ENCODE results near the gene CCND2. TPM values are rescaled to one million over a fixed set of nuclear protein-coding genes. Genes with fewer than 3 reads are reported as not detected.

Gene CCND2
- total RNA-seq (2022) (62.2 and 70.9 TPM in 2 replicates), Bru-seq, nascent RNA (percentile 91 among the genes with signal in this experiment), BruChase-seq, experiment 1, labeled RNA remaining after a 6-hour chase (percentile 100 among the genes with signal in this experiment), BruChase-seq, experiment 2, labeled RNA remaining after a 2-hour chase (percentile 99 among the genes with signal in this experiment)
- long read RNA-seq, full-length matches to known transcripts = 130 of 180 reads
- long read RNA-seq, partial matches to known transcripts = 47 of 180 reads
- long read RNA-seq, other reads (novel, unspliced or antisense) = 3 of 180 reads

GRCh38 chr12:4273652-4274395, at the start of gene CCND2:
Gene CCND2, plus strand, starts transcription at chr12:4273762. Its CDS starts 279 bp downstream, at chr12:4274041.
- CTCF ChIA-PET = interaction anchor here (0.6 to 6.7 kb wide), 3 partner anchors 235 to 388 kb away, joined by 4 to 136 read pairs (median 19); no protein-coding TSS in a partner anchor
- POLR2A ChIA-PET = interaction anchor here (0.6 to 2.0 kb wide), 8 partner anchors 35 to 1403 kb away, joined by 3 to 5 read pairs (median 3); no protein-coding TSS in a partner anchor
- TSS peak; percentile 69 for BruUV-seq (replicated peaks)
- Mint-ChIP-seq H3K36me3 (ENCODE audit: insufficient read depth, unreplicated experiment) (peaks cover 39% of the 10 kb centered on the region), H3K9me3 (ENCODE audit: unreplicated experiment) (no peaks in the 10 kb centered on the region), H3K27me3 (ENCODE audit: insufficient read depth, unreplicated experiment) (peaks cover 69% of the 10 kb centered on the region), H3K27ac (ENCODE audit: low read depth, unreplicated experiment) (peak within 1 kb of the TSS; percentile 37), H3K4me3 (ENCODE audit: unreplicated experiment) (peak within 1 kb of the TSS; percentile 79), H3K4me1 (ENCODE audit: insufficient read depth, unreplicated experiment) (peaks cover 19% of the 10 kb centered on the region)
- DNase-seq (ENCODE audit: unreplicated experiment) = peak; percentile 77
- TF ChIP-seq CTCF (IDR thresholded peaks at IDR 0.05; ENCODE audit: unreplicated experiment) = no peak
- intact Hi-C loops (cut with micrococcal nuclease) = no loop called here

- no peak overlapping the region for H3K4me3 Mint-ChIP-seq (ENCODE audit: unreplicated experiment)
- intact Hi-C loops (cut with micrococcal nuclease) = no loop called here
- ChIA-PET POLR2A (no interaction called here), CTCF (no interaction called here)
- no TSS peak for BruUV-seq (replicated peaks)
- no peak overlapping the region for H3K27ac Mint-ChIP-seq (ENCODE audit: low read depth, unreplicated experiment)
- H3K4me1 Mint-ChIP-seq (ENCODE audit: insufficient read depth, unreplicated experiment) = no peaks in the 10 kb centered on the region
- no peak for DNase-seq (ENCODE audit: unreplicated experiment)
- H3K36me3 Mint-ChIP-seq (ENCODE audit: insufficient read depth, unreplicated experiment) = no peaks in the 10 kb centered on the region
- no peaks in the 10 kb centered on the region for H3K9me3 Mint-ChIP-seq (ENCODE audit: unreplicated experiment)
- H3K27me3 Mint-ChIP-seq (ENCODE audit: insufficient read depth, unreplicated experiment) = peaks cover 56% of the 10 kb centered on the region
- no peak for TF ChIP-seq CTCF (IDR thresholded peaks at IDR 0.05; ENCODE audit: unreplicated experiment)
Measured at GRCh38 chr12:4224206-4224889, 49.2 kb upstream of the CCND2 start.

GRCh38 chr12:4225571-4225970, 48.0 kb upstream of the CCND2 start:
- ChIA-PET CTCF (no interaction called here), POLR2A (no interaction called here)
- intact Hi-C loops (cut with micrococcal nuclease) = no loop called here
- Mint-ChIP-seq H3K27me3 (ENCODE audit: insufficient read depth, unreplicated experiment) (peaks cover 53% of the 10 kb centered on the region), H3K27ac (ENCODE audit: low read depth, unreplicated experiment) (no peak overlapping the region), H3K9me3 (ENCODE audit: unreplicated experiment) (no peaks in the 10 kb centered on the region), H3K4me3 (ENCODE audit: unreplicated experiment) (no peak overlapping the region), H3K4me1 (ENCODE audit: insufficient read depth, unreplicated experiment) (no peaks in the 10 kb centered on the region), H3K36me3 (ENCODE audit: insufficient read depth, unreplicated experiment) (no peaks in the 10 kb centered on the region)
- TF ChIP-seq CTCF (IDR thresholded peaks at IDR 0.05; ENCODE audit: unreplicated experiment) = no peak
- no peak for DNase-seq (ENCODE audit: unreplicated experiment)
- BruUV-seq (replicated peaks) = no TSS peak

- no peaks in the 10 kb centered on the region for H3K9me3 Mint-ChIP-seq (ENCODE audit: unreplicated experiment)
- no peak overlapping the region for H3K4me3 Mint-ChIP-seq (ENCODE audit: unreplicated experiment)
- BruUV-seq (replicated peaks) = no TSS peak
- no peak for TF ChIP-seq CTCF (IDR thresholded peaks at IDR 0.05; ENCODE audit: unreplicated experiment)
- intact Hi-C loops (cut with micrococcal nuclease) = no loop called here
- peaks cover 62% of the 10 kb centered on the region for H3K27me3 Mint-ChIP-seq (ENCODE audit: insufficient read depth, unreplicated experiment)
- H3K4me1 Mint-ChIP-seq (ENCODE audit: insufficient read depth, unreplicated experiment) = no peaks in the 10 kb centered on the region
- no peaks in the 10 kb centered on the region for H3K36me3 Mint-ChIP-seq (ENCODE audit: insufficient read depth, unreplicated experiment)
- H3K27ac Mint-ChIP-seq (ENCODE audit: low read depth, unreplicated experiment) = no peak overlapping the region
- POLR2A ChIA-PET = no interaction called here
- CTCF ChIA-PET = no interaction called here
- no peak for DNase-seq (ENCODE audit: unreplicated experiment)
Measured at GRCh38 chr12:4227046-4227445, 46.5 kb upstream of the CCND2 start.
